Epithelial cell of esophagus (primary cell): ENCODE data around the gene NSG1.
"Not testable (repeated sequence)": the region's sequence is repeated elsewhere in the genome, so short reads cannot be mapped to it uniquely, and the experiment has no call there.

Experiments
- DNase-seq: peaks from one replicate; pipeline ENCODE4 v3.0.0; 2010; ENCODE audit warnings: low read depth
- H3K4me3 ChIP-seq: 2 replicates; pipeline ENCODE4 v1.5.1; 2011; ENCODE audit warnings: mild to moderate bottlenecking, low read length, control low read depth
- CTCF ChIP-seq: IDR thresholded peaks from 2 replicates; pipeline ENCODE4 v1.5.1; 2011; ENCODE audit warnings: low read depth, mild to moderate bottlenecking, low read length, control low read depth, inconsistent platforms; ENCODE audit not compliant: insufficient read depth; ENCODE audit errors: missing control alignments

Gene NSG1

GRCh38 chr4:4347585-4347984 lies 39.3 kb upstream of the NSG1 start:
- DNase-seq, result no peak
- no peak for TF ChIP-seq CTCF
- H3K4me3 ChIP-seq, result no peak overlapping the region

- DNase-seq, H3K4me3 ChIP-seq: not testable (repeated sequence)
These were observed 38.3 kb upstream of the NSG1 start for GRCh38 chr4:4348585-4348984.

GRCh38 chr4:4349867-4350266 lies 37.0 kb upstream of the NSG1 start:
- no peak for DNase-seq
- no peak for TF ChIP-seq CTCF
- no peak overlapping the region for H3K4me3 ChIP-seq

- H3K4me3 ChIP-seq, result no peak overlapping the region
- no peak for TF ChIP-seq CTCF
- no peak for DNase-seq
These were observed 36.0 kb upstream of the NSG1 start for GRCh38 chr4:4350909-4351308.

- no peak for DNase-seq
- TF ChIP-seq CTCF, result no peak
- no peak overlapping the region for H3K4me3 ChIP-seq
These were observed 31.6 kb upstream of the NSG1 start for GRCh38 chr4:4355302-4355701.

- no peak overlapping the region for H3K4me3 ChIP-seq
These were observed 30.5 kb upstream of the NSG1 start for GRCh38 chr4:4356106-4357041.

More at GRCh38 chr4:4356106-4357041, 30.5 kb upstream of the NSG1 start:
- TF ChIP-seq CTCF, result no peak
- no peak for DNase-seq
